ENCODE data around the gene LLGL2.
"Not testable (repeated sequence)": the region's sequence is repeated elsewhere in the genome, so short reads cannot be mapped to it uniquely, and the experiment has no call there.

DNA sequence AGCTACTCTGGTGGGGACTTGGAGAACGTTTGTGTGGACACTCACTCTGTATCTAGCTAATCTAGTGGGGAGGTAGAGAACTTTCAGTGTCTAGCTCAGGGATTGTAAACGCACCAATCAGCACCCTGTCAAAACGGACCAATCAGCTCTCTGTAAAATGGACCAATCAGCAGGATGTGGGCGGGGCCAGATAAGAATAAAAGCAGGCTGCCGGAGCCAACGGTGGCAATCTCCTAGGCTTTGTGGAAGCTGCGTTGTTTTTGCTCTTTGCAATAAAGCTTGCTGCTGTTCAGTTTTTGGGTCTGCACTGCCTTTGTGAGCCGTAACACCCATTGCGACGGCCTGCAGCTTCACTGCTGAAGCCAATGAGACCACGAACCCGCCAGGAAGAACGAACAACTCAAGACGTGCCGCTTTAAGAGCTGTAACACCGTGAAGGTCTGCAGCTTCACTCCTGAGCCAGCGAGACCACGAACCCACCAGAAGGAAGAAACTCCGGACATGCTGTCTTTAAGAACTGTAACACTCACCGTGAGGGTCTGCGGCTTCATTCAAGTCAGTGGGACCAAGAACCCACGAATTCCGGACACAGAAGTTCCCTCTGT lies 55.7 kb downstream of the LLGL2 start:
- not testable (repeated sequence) for TF ChIP-seq POLR2A (IDR thresholded peaks at IDR 0.05)
- TF ChIP-seq, protein P1, sequence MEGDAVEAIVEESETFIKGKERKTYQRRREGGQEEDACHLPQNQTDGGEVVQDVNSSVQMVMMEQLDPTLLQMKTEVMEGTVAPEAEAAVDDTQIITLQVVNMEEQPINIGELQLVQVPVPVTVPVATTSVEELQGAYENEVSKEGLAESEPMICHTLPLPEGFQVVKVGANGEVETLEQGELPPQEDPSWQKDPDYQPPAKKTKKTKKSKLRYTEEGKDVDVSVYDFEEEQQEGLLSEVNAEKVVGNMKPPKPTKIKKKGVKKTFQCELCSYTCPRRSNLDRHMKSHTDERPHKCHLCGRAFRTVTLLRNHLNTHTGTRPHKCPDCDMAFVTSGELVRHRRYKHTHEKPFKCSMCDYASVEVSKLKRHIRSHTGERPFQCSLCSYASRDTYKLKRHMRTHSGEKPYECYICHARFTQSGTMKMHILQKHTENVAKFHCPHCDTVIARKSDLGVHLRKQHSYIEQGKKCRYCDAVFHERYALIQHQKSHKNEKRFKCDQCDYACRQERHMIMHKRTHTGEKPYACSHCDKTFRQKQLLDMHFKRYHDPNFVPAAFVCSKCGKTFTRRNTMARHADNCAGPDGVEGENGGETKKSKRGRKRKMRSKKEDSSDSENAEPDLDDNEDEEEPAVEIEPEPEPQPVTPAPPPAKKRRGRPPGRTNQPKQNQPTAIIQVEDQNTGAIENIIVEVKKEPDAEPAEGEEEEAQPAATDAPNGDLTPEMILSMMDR (IDR thresholded peaks at IDR 0.05 in 4 of 5, conservative IDR thresholded peaks at IDR 0.05 in 1 of 5): not testable (repeated sequence)
